ENCODE results near the gene OSMR. TPM values are rescaled to one million over a fixed set of nuclear protein-coding genes. Genes with fewer than 3 reads are reported as not detected.

Gene OSMR
- total and polyA plus RNA-seq, 2 donors (not counting 1 experiment from before 2014, with no cell fraction given), result not detected

GRCh38 chr5:38866362-38867031, 20.7 kb downstream of the OSMR start:
- POLR2A ChIA-PET, result no interaction called here
- H3K27me3 Mint-ChIP-seq, result peaks cover 18% of the 10 kb centered on the region
- CTCF ChIA-PET, result no interaction called here
- Histone ChIP-seq H3K36me3 (replicated peaks in 1 of 2; ENCODE audit: control extremely low read depth in 1 of 2, control insufficient read depth in 1 of 2, extremely low read depth in 1 of 2, insufficient read depth in 2 of 2, low read length in 1 of 2) (no peaks in the 10 kb centered on the region), H3K9me3 (ENCODE audit: control extremely low read depth in 1 of 3, control insufficient read depth in 2 of 3, insufficient read depth in 1 of 3, low read length in 2 of 3) (peaks cover 0 to 24% (median 3%) of the 10 kb centered on the region in 3 donors), H2AFZ (ENCODE audit: insufficient read depth, low read depth, low read length, poor library complexity, severe bottlenecking) (no peak overlapping the region), H4K20me1 (ENCODE audit: control insufficient read depth, insufficient read depth, low read length, poor library complexity, severe bottlenecking) (no peaks in the 10 kb centered on the region), H3K9ac (ENCODE audit: low read length) (no peak overlapping the region), H3K4me3 (ENCODE audit: control extremely low read depth in 1 of 5, extremely low read depth in 1 of 5, insufficient read depth in 1 of 5, low read depth in 2 of 5, low read length in 4 of 5) (no peak overlapping the region), H3K4me1 (ENCODE audit: control insufficient read depth in 2 of 2, insufficient read depth in 2 of 2, low read length in 2 of 2) (no peaks in the 10 kb centered on the region), H3K27me3 (replicated peaks in 1 of 4; ENCODE audit: control extremely low read depth in 1 of 4, control insufficient read depth in 3 of 4, insufficient read depth in 4 of 4, low read length in 3 of 4) (peaks cover 0 to 5% (median 2%) of the 10 kb centered on the region in 4 experiments), H3K79me2 (ENCODE audit: control insufficient read depth, insufficient read depth, low read length) (no peaks in the 10 kb centered on the region), H3K27ac (ENCODE audit: low read length in 2 of 2) (no peak overlapping the region), H3K4me2 (replicated peaks; ENCODE audit: low read depth, low read length, poor library complexity, severe bottlenecking) (no peak overlapping the region)
- intact Hi-C loops (cut with micrococcal nuclease), result no loop called here
- no peak overlapping the region for H3K4me3 Mint-ChIP-seq
- ATAC-seq (ENCODE audit: low read depth), result no peak
- H3K9me3 Mint-ChIP-seq (ENCODE audit: insufficient read depth), result peaks cover 6% of the 10 kb centered on the region
- H3K27ac Mint-ChIP-seq, result no peak overlapping the region
- no peak for TF ChIP-seq EZH2 (IDR thresholded peaks at IDR 0.05; ENCODE audit: borderline replicate concordance, insufficient read depth, low read depth, low read length, poor library complexity, severe bottlenecking)
- TF ChIP-seq, protein P1, sequence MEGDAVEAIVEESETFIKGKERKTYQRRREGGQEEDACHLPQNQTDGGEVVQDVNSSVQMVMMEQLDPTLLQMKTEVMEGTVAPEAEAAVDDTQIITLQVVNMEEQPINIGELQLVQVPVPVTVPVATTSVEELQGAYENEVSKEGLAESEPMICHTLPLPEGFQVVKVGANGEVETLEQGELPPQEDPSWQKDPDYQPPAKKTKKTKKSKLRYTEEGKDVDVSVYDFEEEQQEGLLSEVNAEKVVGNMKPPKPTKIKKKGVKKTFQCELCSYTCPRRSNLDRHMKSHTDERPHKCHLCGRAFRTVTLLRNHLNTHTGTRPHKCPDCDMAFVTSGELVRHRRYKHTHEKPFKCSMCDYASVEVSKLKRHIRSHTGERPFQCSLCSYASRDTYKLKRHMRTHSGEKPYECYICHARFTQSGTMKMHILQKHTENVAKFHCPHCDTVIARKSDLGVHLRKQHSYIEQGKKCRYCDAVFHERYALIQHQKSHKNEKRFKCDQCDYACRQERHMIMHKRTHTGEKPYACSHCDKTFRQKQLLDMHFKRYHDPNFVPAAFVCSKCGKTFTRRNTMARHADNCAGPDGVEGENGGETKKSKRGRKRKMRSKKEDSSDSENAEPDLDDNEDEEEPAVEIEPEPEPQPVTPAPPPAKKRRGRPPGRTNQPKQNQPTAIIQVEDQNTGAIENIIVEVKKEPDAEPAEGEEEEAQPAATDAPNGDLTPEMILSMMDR (IDR thresholded peaks at IDR 0.05), result no peak
- DNase-seq, result no peak
- no CpG with 5 or more reads among the region's 4 CpGs for WGBS (ENCODE audit: insufficient coverage)
- H3K4me1 Mint-ChIP-seq, result no peaks in the 10 kb centered on the region

- peaks cover 6% of the 10 kb centered on the region for H3K9me3 Mint-ChIP-seq (ENCODE audit: insufficient read depth)
- H3K4me3 Mint-ChIP-seq, result no peak overlapping the region
- WGBS (ENCODE audit: insufficient coverage), result no CpG with 5 or more reads among the region's 1 CpG
- Histone ChIP-seq H3K9ac (ENCODE audit: low read length) (no peak overlapping the region), H3K4me2 (replicated peaks; ENCODE audit: low read depth, low read length, poor library complexity, severe bottlenecking) (no peak overlapping the region), H4K20me1 (ENCODE audit: control insufficient read depth, insufficient read depth, low read length, poor library complexity, severe bottlenecking) (no peaks in the 10 kb centered on the region), H3K27me3 (replicated peaks in 1 of 4; ENCODE audit: control extremely low read depth in 1 of 4, control insufficient read depth in 3 of 4, insufficient read depth in 4 of 4, low read length in 3 of 4) (peaks cover 0 to 6% (median 2%) of the 10 kb centered on the region in 4 experiments), H3K27ac (ENCODE audit: low read length in 2 of 2) (no peak overlapping the region), H2AFZ (ENCODE audit: insufficient read depth, low read depth, low read length, poor library complexity, severe bottlenecking) (no peak overlapping the region), H3K4me3 (ENCODE audit: control extremely low read depth in 1 of 5, extremely low read depth in 1 of 5, insufficient read depth in 1 of 5, low read depth in 2 of 5, low read length in 4 of 5) (no peak overlapping the region), H3K79me2 (ENCODE audit: control insufficient read depth, insufficient read depth, low read length) (no peaks in the 10 kb centered on the region), H3K4me1 (ENCODE audit: control insufficient read depth in 2 of 2, insufficient read depth in 2 of 2, low read length in 2 of 2) (no peaks in the 10 kb centered on the region), H3K9me3 (ENCODE audit: control extremely low read depth in 1 of 3, control insufficient read depth in 2 of 3, insufficient read depth in 1 of 3, low read length in 2 of 3) (peaks cover 0 to 24% (median 3%) of the 10 kb centered on the region in 3 donors), H3K36me3 (replicated peaks in 1 of 2; ENCODE audit: control extremely low read depth in 1 of 2, control insufficient read depth in 1 of 2, extremely low read depth in 1 of 2, insufficient read depth in 2 of 2, low read length in 1 of 2) (no peaks in the 10 kb centered on the region)
- H3K27ac Mint-ChIP-seq, result no peak overlapping the region
- no peaks in the 10 kb centered on the region for H3K4me1 Mint-ChIP-seq
- TF ChIP-seq, protein P1 (IDR thresholded peaks at IDR 0.05), result no peak
- TF ChIP-seq EZH2 (IDR thresholded peaks at IDR 0.05; ENCODE audit: borderline replicate concordance, insufficient read depth, low read depth, low read length, poor library complexity, severe bottlenecking), result no peak
- ATAC-seq (ENCODE audit: low read depth) (no peak), DNase-seq (no peak)
- CTCF ChIA-PET, result no interaction called here
- intact Hi-C loops (cut with micrococcal nuclease), result no loop called here
- POLR2A ChIA-PET, result no interaction called here
- peaks cover 18% of the 10 kb centered on the region for H3K27me3 Mint-ChIP-seq
Measured at GRCh38 chr5:38867032-38867398, 21.2 kb downstream of the OSMR start.
